HUDEP-2 (cell line): ENCODE results near the gene BBS5.
"Not testable (repeated sequence)": the region's sequence is repeated elsewhere in the genome, so short reads cannot be mapped to it uniquely, and the experiment has no call there.

Experiments used
- DNase-seq, 76 experiments: peaks; one replicate each; lab custom pipeline; 2025; ENCODE audit not compliant: unreplicated experiment in 76 of 76; lab: John Stamatoyannopoulos, UW

Gene BBS5

DNA sequence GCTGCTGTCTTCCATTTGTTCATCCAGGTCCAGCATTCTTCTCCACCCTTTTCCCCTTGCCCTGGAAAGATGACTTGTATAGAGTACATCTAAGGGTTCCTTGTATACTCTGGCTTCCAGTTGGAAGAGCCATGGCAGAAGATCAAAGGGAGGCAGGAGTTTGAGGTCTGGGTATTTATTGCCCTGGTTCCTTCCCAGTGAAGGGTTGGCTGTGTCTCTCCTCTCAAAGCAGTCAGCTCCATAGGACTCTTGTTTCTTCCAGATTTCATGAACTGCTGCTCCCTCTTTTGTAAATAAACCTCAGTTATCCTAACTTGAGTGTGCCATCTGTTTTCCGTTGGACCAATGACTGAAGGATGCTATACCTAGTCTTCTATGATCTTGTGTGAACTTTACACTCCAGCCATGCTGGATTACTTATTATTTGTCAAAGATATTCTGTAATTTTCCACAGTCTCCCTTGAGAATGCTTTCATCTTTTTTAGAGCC lies 6.4 kb downstream of the BBS5 start:
- no peak for DNase-seq

DNA sequence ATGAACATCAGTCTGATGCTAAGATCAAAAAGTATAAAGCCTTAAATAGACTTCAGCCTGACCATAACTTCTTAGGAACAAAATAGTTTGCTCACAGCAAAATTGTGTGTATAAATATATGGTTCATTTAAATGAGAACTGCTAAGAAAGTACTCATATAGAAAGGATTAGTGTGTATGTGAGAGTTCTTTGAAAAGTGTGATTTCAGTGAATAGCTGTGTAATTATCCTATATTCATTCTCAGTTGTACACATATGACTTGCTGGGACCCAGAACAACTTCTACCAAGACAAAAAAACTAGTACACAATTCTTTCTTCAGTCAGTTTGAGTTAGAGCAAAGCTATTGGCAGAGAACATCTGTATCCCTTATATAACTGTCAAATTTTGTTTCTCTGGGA lies 7.2 kb downstream of the BBS5 start:
- no peak for DNase-seq

GRCh38 chr2:169490834-169491233 lies 11.5 kb downstream of the BBS5 start:
- no peak for DNase-seq

- no peak for DNase-seq
Measured at GRCh38 chr2:169491378-169491777, 12.1 kb downstream of the BBS5 start.

DNA sequence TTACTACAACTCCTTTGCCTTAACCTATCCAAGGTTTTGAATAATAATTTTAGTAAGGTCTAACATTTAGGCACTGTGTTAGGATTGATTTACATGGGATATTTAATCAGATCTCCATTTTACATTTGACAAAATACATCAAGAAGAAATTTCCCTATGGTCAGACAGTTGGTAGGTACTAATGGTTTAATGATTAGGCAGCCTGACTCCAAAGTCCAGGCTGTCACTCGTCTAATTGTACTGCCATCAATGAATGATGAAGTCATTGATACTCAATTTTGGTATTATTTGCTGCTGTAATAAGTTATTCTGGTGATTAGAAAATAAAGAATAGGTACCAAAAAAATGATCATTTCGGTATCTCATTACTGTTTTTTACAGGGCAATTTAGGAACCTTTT lies 14.1 kb downstream of the BBS5 start:
- DNase-seq, result no peak

DNA sequence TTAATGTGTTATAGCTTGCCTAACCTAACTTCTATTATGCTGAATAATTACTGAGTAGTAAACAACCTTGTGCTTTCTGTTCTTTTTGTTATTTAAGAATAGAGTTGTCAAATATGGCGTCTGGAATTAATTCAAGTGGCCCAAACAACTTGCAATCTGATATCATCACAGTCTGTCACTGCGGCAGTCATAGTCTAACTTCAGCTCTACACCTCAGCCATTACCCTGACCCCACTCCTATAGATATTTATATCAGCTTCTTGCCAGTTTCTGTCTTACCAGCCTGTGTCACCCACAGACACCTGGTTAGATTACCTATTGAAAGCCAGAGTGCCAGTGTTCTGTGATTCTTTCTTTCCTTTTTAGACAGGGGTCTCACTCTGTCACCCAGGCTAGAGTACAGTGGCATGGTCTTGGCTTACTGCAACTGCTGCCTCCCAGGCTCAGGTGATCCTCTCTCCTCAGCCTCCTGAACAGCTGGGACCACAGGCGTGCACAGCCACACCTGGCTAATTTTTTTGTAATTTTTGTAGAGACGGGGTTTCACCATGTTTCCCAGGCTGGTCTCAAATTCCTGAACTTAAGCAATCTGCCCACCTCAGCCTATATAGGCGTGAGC lies 16.1 kb downstream of the BBS5 start:
- no peak for DNase-seq

DNA sequence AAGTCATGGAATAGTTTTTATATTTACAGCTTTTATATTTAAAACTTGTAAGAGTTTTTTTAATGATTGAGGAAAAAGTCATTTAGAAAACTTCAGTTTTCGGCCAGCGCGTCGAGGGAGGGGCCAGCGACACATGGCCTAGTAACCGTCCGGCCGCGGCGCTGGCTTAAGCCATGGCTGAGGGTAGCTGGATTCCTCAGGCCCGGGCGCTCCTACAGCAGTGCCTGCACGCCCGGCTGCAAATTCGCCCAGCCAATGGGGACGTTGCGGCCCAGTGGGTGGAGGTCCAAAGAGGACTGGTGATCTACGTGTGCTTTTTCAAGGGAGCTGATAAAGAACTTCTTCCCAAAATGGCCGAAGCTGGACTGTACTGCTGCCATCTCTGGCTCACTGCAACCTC lies 25.4 kb downstream of the BBS5 start:
- no peak for DNase-seq

- DNase-seq, result no peak
Measured at GRCh38 chr2:169507698-169508097, 28.4 kb downstream of the BBS5 start.

DNA sequence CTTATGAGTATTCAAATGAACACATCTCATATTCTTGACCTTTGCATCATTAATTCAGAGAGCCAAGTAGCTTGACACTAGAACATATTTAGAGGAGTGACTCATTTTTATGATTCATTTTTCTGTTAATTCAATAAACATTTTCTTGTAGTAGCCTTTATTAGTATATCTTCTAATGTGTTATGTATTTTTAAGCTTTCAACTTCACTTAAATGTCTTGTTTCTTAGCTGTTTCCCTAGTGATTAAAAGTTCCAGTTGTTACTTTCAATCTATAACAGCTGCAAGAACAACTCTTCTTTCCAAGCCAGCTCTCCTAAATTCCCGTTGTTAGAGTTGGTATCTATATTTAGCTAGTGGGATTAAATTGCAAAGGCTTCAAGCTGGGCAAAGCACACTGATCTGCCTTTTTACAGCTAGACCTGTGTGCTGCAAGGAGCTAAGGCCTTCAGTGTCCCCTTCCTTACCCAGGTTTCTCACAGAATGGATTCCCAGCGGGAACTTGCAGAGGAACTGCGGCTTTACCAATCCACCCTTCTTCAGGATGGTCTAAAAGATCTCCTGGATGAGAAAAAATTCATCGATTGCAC lies 30.1 kb downstream of the BBS5 start, which contains the start of gene KLHL41:
KLHL41 (plus strand) TSS at position 405 of the 588 bp plus-strand sequence; CDS start at position 482, 77 bp downstream.
- no peak for DNase-seq

GRCh38 chr2:169509955-169510354 lies 30.7 kb downstream of the BBS5 start:
- no peak for DNase-seq

- DNase-seq, result no peak
Measured at GRCh38 chr2:169510496-169510895, 31.2 kb downstream of the BBS5 start.

GRCh38 chr2:169511818-169512217 lies 32.5 kb downstream of the BBS5 start:
- DNase-seq, result no peak

- no peak for DNase-seq
Measured at GRCh38 chr2:169512525-169512924, 33.2 kb downstream of the BBS5 start.

- DNase-seq, result no peak
Measured at GRCh38 chr2:169513094-169513493, 33.8 kb downstream of the BBS5 start.

- DNase-seq, result no peak
Measured at GRCh38 chr2:169513926-169514325, 34.6 kb downstream of the BBS5 start.

- DNase-seq, result not testable (repeated sequence)
Measured at GRCh38 chr2:169514758-169515157, 35.5 kb downstream of the BBS5 start.

DNA sequence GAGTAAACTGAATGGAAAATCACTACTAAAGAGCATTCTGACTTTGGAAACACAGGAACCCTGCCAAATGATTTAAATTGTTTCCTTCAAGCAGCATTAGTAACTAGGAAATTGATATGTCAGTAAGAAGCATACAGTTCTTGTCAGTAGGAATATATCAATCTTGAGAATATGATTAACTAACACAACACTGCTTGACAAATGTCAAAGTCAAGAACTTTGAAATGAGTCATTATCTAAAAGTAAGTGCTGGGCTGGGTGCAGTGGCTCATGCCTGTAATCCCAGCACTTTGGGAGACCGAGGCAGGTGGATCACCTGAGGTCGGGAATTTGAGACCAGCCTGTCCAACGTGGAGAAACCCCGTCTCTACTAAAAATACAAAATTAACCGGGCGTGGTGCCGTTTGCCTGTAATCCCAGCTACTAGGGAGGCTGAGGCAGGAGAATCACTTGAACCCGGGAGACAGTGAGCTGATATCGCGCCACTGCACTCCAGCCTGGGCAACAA lies 37.2 kb downstream of the BBS5 start:
- DNase-seq, result not testable (repeated sequence)

GRCh38 chr2:169520896-169521295 lies 41.6 kb downstream of the BBS5 start:
- no peak for DNase-seq

DNA sequence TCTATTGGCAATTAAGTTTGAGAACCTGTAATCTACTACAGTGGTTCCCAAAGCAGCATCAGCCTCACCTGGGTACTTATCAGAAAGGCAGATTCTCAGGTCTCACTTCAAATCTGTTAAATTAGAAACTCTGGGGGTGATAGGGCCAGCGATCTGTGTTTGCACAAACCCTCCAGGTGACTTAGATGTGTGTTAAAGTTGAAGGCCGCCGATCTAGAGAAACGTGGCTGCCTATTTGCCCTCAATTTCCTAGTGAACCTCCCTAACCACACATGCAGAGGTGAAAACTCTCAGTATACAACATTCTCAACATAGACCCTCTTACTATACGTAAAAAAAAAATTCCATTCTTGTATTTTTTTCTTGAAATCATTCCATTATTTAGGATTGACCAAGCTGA lies 44.4 kb downstream of the BBS5 start:
- DNase-seq, result no peak

DNA sequence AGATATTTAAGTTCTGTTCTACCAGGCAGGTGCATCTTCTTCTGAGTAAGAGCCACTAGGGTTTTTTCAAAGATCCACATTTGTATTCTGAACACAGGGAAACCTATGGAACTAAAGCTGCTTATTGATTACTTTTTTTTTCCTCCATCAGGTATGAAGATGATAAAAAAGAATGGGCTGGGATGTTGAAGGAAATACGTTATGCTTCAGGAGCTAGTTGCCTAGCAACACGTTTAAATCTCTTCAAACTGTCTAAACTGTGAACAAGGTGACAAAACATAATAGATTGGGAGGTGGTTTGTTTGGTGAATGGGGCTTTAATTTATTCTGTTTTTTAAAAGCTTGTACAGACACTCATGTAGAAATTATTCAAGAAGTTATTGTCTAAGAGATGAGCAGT lies 46.1 kb downstream of the BBS5 start:
- DNase-seq, result no peak

- DNase-seq, result no peak
Measured at GRCh38 chr2:169526451-169526850, 47.2 kb downstream of the BBS5 start.

DNA sequence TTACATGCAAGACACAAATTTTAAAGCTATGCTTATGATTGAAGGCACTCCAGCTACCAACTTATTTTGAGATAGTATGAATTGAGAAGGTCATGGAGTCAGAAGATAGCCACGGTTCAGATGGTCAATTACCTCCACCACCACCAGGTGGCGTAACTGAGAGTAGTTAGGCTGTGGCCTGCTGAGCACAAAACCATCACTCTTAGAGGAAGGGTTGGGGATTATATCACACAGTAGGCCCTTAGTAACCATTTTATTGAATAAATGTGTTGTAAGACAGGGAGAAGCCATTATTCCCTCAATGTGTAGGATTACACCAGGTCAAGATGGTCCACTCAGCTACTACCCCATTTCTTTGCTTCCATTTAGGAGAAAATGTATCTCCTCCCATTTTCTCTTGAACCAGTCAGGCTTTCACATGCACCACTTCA lies 49.0 kb downstream of the BBS5 start:
- peak in 67 of 76 experiments; percentile 2 to 75 (median 46) for DNase-seq
